ENCODE data around the gene AUP1.
A peak's percentile ranks its signal among the peaks of the same experiment; 100 is the strongest.

Gene AUP1

GRCh38 chr2:74511104-74511989 is 18.2 kb downstream of the AUP1 start:
- no peak for DNase-seq

GRCh38 chr2:74510272-74510671 is 19.2 kb downstream of the AUP1 start:
- DNase-seq: no peak

GRCh38 chr2:74507926-74508520 is 21.5 kb downstream of the AUP1 start:
- no peak for DNase-seq

- peak; percentile 90 for DNase-seq
Observed at GRCh38 chr2:74507145-74507925, 22.2 kb downstream of the AUP1 start, which contains the start of gene PCGF1. Gene PCGF1, minus strand, starts transcription at chr2:74507695. Its CDS starts 27 bp downstream, at chr2:74507668.

GRCh38 chr2:74505448-74506246 is 23.9 kb downstream of the AUP1 start:
- DNase-seq: no peak

GRCh38 chr2:74504591-74504990 is 24.9 kb downstream of the AUP1 start:
- DNase-seq: no peak

- DNase-seq: no peak
Observed at GRCh38 chr2:74503506-74504475, 25.7 kb downstream of the AUP1 start.

GRCh38 chr2:74502720-74503505 is 26.6 kb downstream of the AUP1 start:
- peak; percentile 18 for DNase-seq

- no peak for DNase-seq
Observed at GRCh38 chr2:74502147-74502719, 27.3 kb downstream of the AUP1 start.

- DNase-seq: no peak
Observed at GRCh38 chr2:74501335-74502071, 28.0 kb downstream of the AUP1 start.

- DNase-seq: no peak
Observed at GRCh38 chr2:74500578-74500946, 28.9 kb downstream of the AUP1 start.

- DNase-seq: no peak
Observed at GRCh38 chr2:74499940-74500577, 29.4 kb downstream of the AUP1 start.

- no peak for DNase-seq
Observed at GRCh38 chr2:74499267-74499939, 30.1 kb downstream of the AUP1 start, which contains the start of gene LBX2. Gene LBX2, minus strand, starts transcription at chr2:74499603. Its CDS starts 66 bp downstream, at chr2:74499537.

- no peak for DNase-seq
Observed at GRCh38 chr2:74498500-74499266, 30.8 kb downstream of the AUP1 start.

GRCh38 chr2:74497777-74498499 is 31.6 kb downstream of the AUP1 start:
- DNase-seq: no peak

GRCh38 chr2:74496997-74497776 is 32.3 kb downstream of the AUP1 start:
- DNase-seq: no peak
